GM21619 (cell line): ENCODE data around the gene CIDEB.

Experiments used
- ATAC-seq: cut with Tn5 transposase; IDR thresholded peaks from one replicate; pipeline ENCODE4 v1.9.1; 2021; ENCODE audit not compliant: unreplicated experiment

Gene CIDEB

GRCh38 chr14:24292118-24292807, 15.5 kb downstream of the CIDEB start:
- ATAC-seq = no peak

GRCh38 chr14:24291446-24292117, 16.2 kb downstream of the CIDEB start:
- ATAC-seq = no peak

GRCh38 chr14:24290746-24291145, 17.0 kb downstream of the CIDEB start:
- ATAC-seq = no peak

GRCh38 chr14:24289649-24290280, 18.0 kb downstream of the CIDEB start:
- peak; percentile 91 for ATAC-seq

- ATAC-seq = no peak
Observed at GRCh38 chr14:24286996-24287395, 20.8 kb downstream of the CIDEB start.

- no peak for ATAC-seq
Observed at GRCh38 chr14:24285351-24285750, 22.4 kb downstream of the CIDEB start.

GRCh38 chr14:24284501-24285035, 23.2 kb downstream of the CIDEB start:
- no peak for ATAC-seq

GRCh38 chr14:24283796-24284460, 23.8 kb downstream of the CIDEB start:
- ATAC-seq = no peak

- ATAC-seq = no peak
Observed at GRCh38 chr14:24282736-24283135, 25.0 kb downstream of the CIDEB start.

GRCh38 chr14:24281636-24282035, 26.1 kb downstream of the CIDEB start:
- no peak for ATAC-seq

- ATAC-seq = no peak
Observed at GRCh38 chr14:24280797-24281460, 26.8 kb downstream of the CIDEB start.

GRCh38 chr14:24279301-24280186, 28.2 kb downstream of the CIDEB start:
- no peak for ATAC-seq

- no peak for ATAC-seq
Observed at GRCh38 chr14:24278424-24278823, 29.4 kb downstream of the CIDEB start.

- no peak for ATAC-seq
Observed at GRCh38 chr14:24277606-24278321, 30.0 kb downstream of the CIDEB start.

- no peak for ATAC-seq
Observed at GRCh38 chr14:24277071-24277470, 30.7 kb downstream of the CIDEB start.

- ATAC-seq = peak; percentile 34
Observed at GRCh38 chr14:24274101-24274543, 33.7 kb downstream of the CIDEB start.

- ATAC-seq = no peak
Observed at GRCh38 chr14:24273422-24273998, 34.3 kb downstream of the CIDEB start.

- no peak for ATAC-seq
Observed at GRCh38 chr14:24272467-24272866, 35.3 kb downstream of the CIDEB start.

GRCh38 chr14:24271834-24272263, 35.9 kb downstream of the CIDEB start:
- ATAC-seq = no peak
